ENCODE results near the gene PTTG1IP.

DNA sequence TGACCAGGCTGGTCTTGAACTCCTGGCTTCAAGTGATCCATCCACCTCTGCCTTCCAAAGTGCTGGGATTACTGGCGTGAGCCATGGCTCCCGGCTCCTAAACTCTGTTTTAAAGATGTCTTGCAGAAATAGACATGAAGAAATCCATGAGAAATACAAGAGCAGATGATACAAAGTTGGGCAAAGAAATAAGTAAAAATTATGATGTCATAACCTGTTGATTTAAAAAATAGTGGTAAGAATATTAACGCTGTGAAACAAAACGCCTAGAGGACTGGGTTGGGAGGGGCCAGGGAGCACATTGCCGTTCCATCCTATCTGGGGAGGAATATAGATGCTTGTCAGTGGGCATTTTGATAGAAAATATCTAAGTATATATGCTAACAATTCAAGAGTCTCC, 48.4 kb upstream of the PTTG1IP start:
- no peak for TF ChIP-seq CTCF (conservative IDR thresholded peaks at IDR 0.05)
- no peak for TF ChIP-seq ZFX (IDR thresholded peaks at IDR 0.05)

All from C4-2B (cell line).